WTC11 (cell line): ENCODE measurements around the gene SCFD1.

Source experiments
- CREB1 ChIP-seq: sonication (generic); formaldehyde crosslinking; IDR thresholded peaks from 2 replicates; pipeline ENCODE4 v1.8.0; 2023; ENCODE audit warnings: mild to moderate bottlenecking, missing genetic modification reagents
- CTCF ChIP-seq: fragments of 200-600 bp; IDR thresholded peaks from 2 replicates; pipeline ENCODE4 v1.8.0; 2022; ENCODE audit warnings: antibody characterized with exemption
- KAT7 ChIP-seq: sonication (generic); formaldehyde crosslinking; IDR thresholded peaks from 2 replicates; pipeline ENCODE4 v1.8.1; 2023; ENCODE audit warnings: missing genetic modification reagents, mild to moderate bottlenecking, borderline replicate concordance
- NFATC4 ChIP-seq: fragments of 250-450 bp; sonication (Bioruptor Pico); IDR thresholded peaks from 2 replicates; pipeline ENCODE4 v1.9.0; 2021; ENCODE audit warnings: mild to moderate bottlenecking
- NR2C2 ChIP-seq: sonication (generic); formaldehyde crosslinking; IDR thresholded peaks from 2 replicates; pipeline ENCODE4 v1.8.0; 2022; ENCODE audit warnings: mild to moderate bottlenecking, missing genetic modification reagents
- RELA ChIP-seq: sonication (generic); formaldehyde crosslinking; IDR thresholded peaks from 2 replicates; pipeline ENCODE4 v1.8.1; 2022; ENCODE audit warnings: missing genetic modification reagents, mild to moderate bottlenecking, borderline replicate concordance
- SP1 ChIP-seq: sonication (generic); formaldehyde crosslinking; conservative IDR thresholded peaks from 2 replicates; pipeline ENCODE4 v1.8.1; 2022; ENCODE audit warnings: missing genetic modification reagents
- TCF7 ChIP-seq: sonication (generic); formaldehyde crosslinking; IDR thresholded peaks from 2 replicates; pipeline ENCODE4 v1.8.0; 2022; ENCODE audit warnings: mild to moderate bottlenecking, low read depth, missing genetic modification reagents, moderate library complexity
- ZNF263 ChIP-seq: sonication (generic); formaldehyde crosslinking; IDR thresholded peaks from 2 replicates; pipeline ENCODE4 v1.8.1; 2022; ENCODE audit warnings: low read depth, mild to moderate bottlenecking, moderate library complexity, missing genetic modification reagents
- ZNF423 ChIP-seq: fragments of 250-450 bp; sonication (Bioruptor Pico); IDR thresholded peaks from 2 replicates; pipeline ENCODE4 v2.1.2; 2022; ENCODE audit warnings: mild to moderate bottlenecking, moderate library complexity
- TF ChIP-seq, protein P1 (sequence below): sonication (generic); formaldehyde crosslinking; IDR thresholded peaks from 2 replicates; pipeline ENCODE4 v1.8.0; 2022; ENCODE audit warnings: mild to moderate bottlenecking, missing genetic modification reagents
- TF ChIP-seq, protein P2 (sequence below): sonication (generic); formaldehyde crosslinking; IDR thresholded peaks from 2 replicates; pipeline ENCODE4 v1.8.1; 2022; ENCODE audit warnings: mild to moderate bottlenecking, moderate library complexity, missing genetic modification reagents
- TF ChIP-seq, protein P3 (sequence below): sonication (generic); formaldehyde crosslinking; IDR thresholded peaks from 2 replicates; pipeline ENCODE4 v1.8.0; 2022; ENCODE audit warnings: mild to moderate bottlenecking, missing genetic modification reagents

- TF ChIP-seq NR2C2 (CRISPR knock-in tag) (no peak), CTCF (no peak), ZNF423 (CRISPR knock-in tag) (no peak), CREB1 (CRISPR knock-in tag) (no peak), RELA (CRISPR knock-in tag) (no peak), TCF7 (CRISPR knock-in tag) (no peak), KAT7 (CRISPR knock-in tag) (no peak), SP1 (CRISPR knock-in tag) (no peak), ZNF263 (CRISPR knock-in tag) (no peak), NFATC4 (CRISPR knock-in tag) (no peak)
- TF ChIP-seq, protein P1, sequence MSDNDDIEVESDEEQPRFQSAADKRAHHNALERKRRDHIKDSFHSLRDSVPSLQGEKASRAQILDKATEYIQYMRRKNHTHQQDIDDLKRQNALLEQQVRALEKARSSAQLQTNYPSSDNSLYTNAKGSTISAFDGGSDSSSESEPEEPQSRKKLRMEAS (CRISPR knock-in tag): no peak
- TF ChIP-seq, protein P2, sequence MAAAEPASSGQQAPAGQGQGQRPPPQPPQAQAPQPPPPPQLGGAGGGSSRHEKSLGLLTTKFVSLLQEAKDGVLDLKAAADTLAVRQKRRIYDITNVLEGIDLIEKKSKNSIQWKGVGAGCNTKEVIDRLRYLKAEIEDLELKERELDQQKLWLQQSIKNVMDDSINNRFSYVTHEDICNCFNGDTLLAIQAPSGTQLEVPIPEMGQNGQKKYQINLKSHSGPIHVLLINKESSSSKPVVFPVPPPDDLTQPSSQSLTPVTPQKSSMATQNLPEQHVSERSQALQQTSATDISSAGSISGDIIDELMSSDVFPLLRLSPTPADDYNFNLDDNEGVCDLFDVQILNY (CRISPR knock-in tag): no peak
- TF ChIP-seq, protein P3, sequence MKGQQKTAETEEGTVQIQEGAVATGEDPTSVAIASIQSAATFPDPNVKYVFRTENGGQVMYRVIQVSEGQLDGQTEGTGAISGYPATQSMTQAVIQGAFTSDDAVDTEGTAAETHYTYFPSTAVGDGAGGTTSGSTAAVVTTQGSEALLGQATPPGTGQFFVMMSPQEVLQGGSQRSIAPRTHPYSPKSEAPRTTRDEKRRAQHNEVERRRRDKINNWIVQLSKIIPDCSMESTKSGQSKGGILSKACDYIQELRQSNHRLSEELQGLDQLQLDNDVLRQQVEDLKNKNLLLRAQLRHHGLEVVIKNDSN (CRISPR knock-in tag): no peak
Observed at GRCh38 chr14:30614155-30614554, 8.0 kb upstream of the SCFD1 start.
